Neural cell (in vitro differentiated cells): ENCODE data around the gene PRCP. TPM values are rescaled to one million over a fixed set of nuclear protein-coding genes. Genes with fewer than 3 reads are reported as not detected.

Experiments
- H2AFZ ChIP-seq: fragments of 200-600, 300-800 bp; sonication (generic), shearing (Covaris generic); 2 replicates; pipeline ENCODE4 v1.6.0; 2014; ENCODE audit warnings: low read depth, mild to moderate bottlenecking, antibody characterized with exemption, low read length, moderate library complexity
- H3F3A ChIP-seq: fragments of 200-600 bp; shearing (Covaris generic); 2 replicates; pipeline ENCODE4 v1.6.1; 2016; ENCODE audit warnings: mild to moderate bottlenecking, moderate library complexity, mixed read lengths, antibody characterized with exemption, low read length; ENCODE audit not compliant: insufficient read depth, poor library complexity, severe bottlenecking
- H3K27ac ChIP-seq: fragments of 200-600, 300-800 bp; sonication (generic), shearing (Covaris generic); 2 replicates; pipeline ENCODE4 v1.5.1; 2014; ENCODE audit warnings: mild to moderate bottlenecking, low read length, moderate library complexity
- H3K27me3 ChIP-seq: fragments of 300-800, 200-600 bp; sonication (generic), shearing (Covaris generic); 2 replicates; pipeline ENCODE4 v1.6.0; 2014; ENCODE audit warnings: mild to moderate bottlenecking, low read depth, low read length, moderate library complexity; ENCODE audit not compliant: insufficient read depth
- H3K36me3 ChIP-seq: fragments of 300-800, 200-600 bp; sonication (generic), shearing (Covaris generic); 2 replicates; pipeline ENCODE4 v1.5.1; 2014; ENCODE audit warnings: mild to moderate bottlenecking, antibody characterized with exemption, low read length, moderate library complexity; ENCODE audit not compliant: insufficient read depth
- H3K4me2 ChIP-seq: fragments of 300-800, 200-600 bp; sonication (generic), shearing (Covaris generic); 2 replicates; pipeline ENCODE4 v1.6.0; 2014; ENCODE audit warnings: mild to moderate bottlenecking, low read length
- H3K4me3 ChIP-seq: fragments of 300-800, 200-600 bp; sonication (generic), shearing (Covaris generic); 2 replicates; pipeline ENCODE4 v1.5.1; 2014; ENCODE audit warnings: mild to moderate bottlenecking, low read length, moderate library complexity
- H3K79me2 ChIP-seq: fragments of 200-600 bp; shearing (Covaris generic); replicated peaks from 2 replicates; pipeline ENCODE4 v1.6.0; 2014; ENCODE audit warnings: mild to moderate bottlenecking, low read length, moderate library complexity; ENCODE audit not compliant: insufficient read depth
- H3K9ac ChIP-seq: fragments of 300-800, 200-600 bp; sonication (generic), shearing (Covaris generic); 2 replicates; pipeline ENCODE4 v1.6.1; 2016; ENCODE audit warnings: mild to moderate bottlenecking, low read length, mixed read lengths
- H3K9me2 ChIP-seq: fragments of 200-600 bp; shearing (Covaris generic); 2 replicates; pipeline ENCODE4 v1.6.1; 2016; ENCODE audit warnings: mild to moderate bottlenecking, low read length, mixed read lengths; ENCODE audit not compliant: insufficient read depth
- H3K9me3 ChIP-seq: fragments of 200-600, 300-800 bp; sonication (generic), shearing (Covaris generic); 2 replicates; pipeline ENCODE4 v1.6.1; 2016; ENCODE audit warnings: mild to moderate bottlenecking, mixed run types, low read length, moderate library complexity, mixed read lengths
- H4K20me1 ChIP-seq: fragments of 200-600 bp; shearing (Covaris generic); 2 replicates; pipeline ENCODE4 v1.6.1; 2016; ENCODE audit warnings: mild to moderate bottlenecking, mixed run types; ENCODE audit not compliant: insufficient read depth
- CTCF ChIP-seq: fragments of 450-650 bp; IDR thresholded peaks from 2 replicates; pipeline ENCODE4 v1.5.1; 2014; ENCODE audit warnings: antibody characterized with exemption, mild to moderate bottlenecking, moderate library complexity; ENCODE audit not compliant: poor library complexity, severe bottlenecking
- EP300 ChIP-seq: fragments of 450-650 bp; conservative IDR thresholded peaks from 2 replicates; pipeline ENCODE4 v1.6.1; 2014; ENCODE audit warnings: antibody characterized with exemption, mild to moderate bottlenecking, moderate library complexity; ENCODE audit not compliant: poor library complexity, severe bottlenecking
- EZH2 ChIP-seq: fragments of 200-600, 300-800 bp; shearing (Covaris generic), sonication (generic); IDR thresholded peaks from 2 replicates; pipeline ENCODE4 v1.6.1; 2014; ENCODE audit warnings: antibody characterized with exemption, low read length, borderline replicate concordance, mild to moderate bottlenecking; ENCODE audit not compliant: insufficient read depth, poor library complexity, severe bottlenecking
- MXI1 ChIP-seq: fragments of 450-650 bp; conservative IDR thresholded peaks from 2 replicates; pipeline ENCODE4 v1.6.1; 2014; ENCODE audit warnings: antibody characterized with exemption, mild to moderate bottlenecking; ENCODE audit not compliant: poor library complexity, severe bottlenecking
- POLR2AphosphoS5 ChIP-seq: IDR thresholded peaks from 2 replicates; pipeline ENCODE4 v1.6.1; 2012
- RAD21 ChIP-seq: fragments of 450-650 bp; conservative IDR thresholded peaks from 2 replicates; pipeline ENCODE4 v1.6.1; 2014; ENCODE audit warnings: antibody characterized with exemption, mild to moderate bottlenecking, moderate library complexity
- REST ChIP-seq: IDR thresholded peaks from 2 replicates; pipeline ENCODE4 v1.6.1; 2012; ENCODE audit warnings: borderline replicate concordance
- SMC3 ChIP-seq: fragments of 450-650 bp; conservative IDR thresholded peaks from 2 replicates; pipeline ENCODE4 v1.6.1; 2014; ENCODE audit warnings: antibody characterized with exemption, mild to moderate bottlenecking, moderate library complexity; ENCODE audit not compliant: poor library complexity
- TAF1 ChIP-seq: IDR thresholded peaks from 2 replicates; pipeline ENCODE4 v1.6.1; 2012; ENCODE audit warnings: low read depth
- polyA plus RNA-seq: library from polyadenylated mRNA; depleted of rRNA; stranded (reverse); fragments of >200 nt; gene quantifications from 2 replicates; pipeline ENCODE4 v1.2.3, GENCODE V29; 2014

PRCP gene
- polyA plus RNA-seq, 1 donor from 2014 or later = 6.1 TPM

DNA sequence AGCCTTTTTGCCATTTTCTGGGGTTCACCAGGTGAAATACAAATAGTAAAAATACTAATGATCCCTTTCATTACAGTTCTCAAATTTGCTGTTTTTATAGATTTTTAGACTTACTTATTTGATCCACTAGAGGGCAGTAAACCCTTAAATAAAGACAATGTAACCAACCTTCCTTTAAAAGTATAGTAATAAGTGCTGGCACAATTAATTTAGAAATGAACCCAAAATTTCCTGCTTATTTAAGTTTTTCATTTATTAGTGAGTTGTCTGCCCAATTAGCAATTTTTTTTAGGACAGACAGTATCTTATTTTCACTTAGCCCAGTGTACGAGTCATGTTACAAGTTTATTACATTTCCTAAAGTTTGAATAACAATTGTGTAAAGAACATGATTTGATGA lies 6.0 kb upstream of the PRCP start:
- Histone ChIP-seq H3K4me3 (no peak overlapping the region), H4K20me1 (no peaks in the 10 kb centered on the region), H3K27ac (no peak overlapping the region), H3F3A (no peaks in the 10 kb centered on the region), H3K27me3 (no peaks in the 10 kb centered on the region), H3K79me2 (peaks cover 10% of the 10 kb centered on the region), H3K9me3 (no peaks in the 10 kb centered on the region), H3K9ac (no peak overlapping the region), H3K9me2 (no peaks in the 10 kb centered on the region), H2AFZ (no peak overlapping the region), H3K36me3 (no peaks in the 10 kb centered on the region), H3K4me2 (no peak overlapping the region)
- TF ChIP-seq SMC3 (peak; percentile 80), EP300 (no peak), EZH2 (no peak), MXI1 (no peak), REST (no peak), POLR2AphosphoS5 (no peak), TAF1 (no peak), RAD21 (peak; percentile 83), CTCF (peak; percentile 75)

DNA sequence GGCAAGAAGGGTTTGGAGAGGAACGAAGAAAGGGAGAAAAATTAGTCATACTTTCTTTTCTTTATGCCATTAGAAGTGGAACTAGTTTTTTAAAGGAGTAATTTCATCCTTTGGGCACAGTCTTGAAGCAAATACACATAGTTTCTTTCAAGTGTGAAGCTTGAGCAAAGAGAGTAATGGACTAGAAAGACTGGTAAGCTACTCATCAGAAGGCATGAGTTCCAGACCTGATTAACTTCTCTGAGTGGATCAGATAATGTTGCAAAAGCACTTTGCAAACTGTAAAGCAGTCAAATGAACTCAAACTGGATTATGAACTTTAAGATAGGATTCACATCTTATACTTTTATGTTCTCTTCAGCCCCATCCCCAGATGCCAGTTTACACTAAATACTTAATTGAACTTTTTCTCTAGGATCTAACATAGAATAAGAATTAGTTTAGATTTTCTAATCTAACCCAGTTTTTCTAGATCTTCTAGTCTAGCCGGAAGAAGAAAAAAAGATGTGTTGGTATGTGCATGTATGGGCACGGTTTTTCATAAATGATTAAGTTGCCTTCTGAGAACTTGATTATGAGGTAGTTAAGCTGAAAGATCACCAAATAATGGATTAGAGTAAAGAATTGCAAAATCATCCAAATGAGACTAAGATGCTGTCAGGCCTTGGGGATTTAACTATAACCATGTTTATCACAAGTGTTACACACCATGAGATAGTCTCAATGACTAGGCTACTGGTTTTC lies 3.8 kb upstream of the PRCP start:
- Histone ChIP-seq H3K4me3 (no peak overlapping the region), H3K27ac (no peak overlapping the region), H3F3A (no peaks in the 10 kb centered on the region), H3K27me3 (no peaks in the 10 kb centered on the region), H3K9me2 (no peaks in the 10 kb centered on the region), H3K9ac (no peak overlapping the region), H3K36me3 (no peaks in the 10 kb centered on the region), H3K4me2 (no peak overlapping the region), H3K9me3 (no peaks in the 10 kb centered on the region), H2AFZ (no peak overlapping the region), H3K79me2 (peaks cover 11% of the 10 kb centered on the region), H4K20me1 (no peaks in the 10 kb centered on the region)
- TF ChIP-seq EP300 (no peak), SMC3 (no peak), EZH2 (no peak), CTCF (no peak), RAD21 (no peak), MXI1 (no peak), REST (no peak), POLR2AphosphoS5 (no peak), TAF1 (no peak)
